Measurements from ENCODE around the gene TEX264.
"Not testable (repeated sequence)": the region's sequence is repeated elsewhere in the genome, so short reads cannot be mapped to it uniquely, and the experiment has no call there.

DNA sequence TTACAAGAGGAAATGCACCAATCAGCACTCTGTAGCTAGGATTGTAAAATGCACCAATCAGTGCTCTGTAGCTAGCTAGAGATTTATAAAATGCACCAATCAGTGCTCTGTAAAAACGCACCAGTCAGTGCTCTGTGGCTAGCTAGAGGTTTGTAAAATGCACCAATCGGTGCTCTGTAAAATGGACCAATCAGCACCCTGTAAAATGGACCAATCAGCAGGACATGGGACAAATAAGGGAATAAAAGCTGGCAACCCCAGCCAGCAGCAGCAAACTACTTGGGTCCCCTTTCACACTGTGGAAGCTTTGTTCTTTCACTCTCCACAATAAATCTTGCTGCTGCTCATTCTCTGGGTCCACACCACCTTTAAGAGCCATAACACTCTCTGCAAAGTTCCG, 71.3 kb downstream of the TEX264 start:
- TF ChIP-seq, protein P1, sequence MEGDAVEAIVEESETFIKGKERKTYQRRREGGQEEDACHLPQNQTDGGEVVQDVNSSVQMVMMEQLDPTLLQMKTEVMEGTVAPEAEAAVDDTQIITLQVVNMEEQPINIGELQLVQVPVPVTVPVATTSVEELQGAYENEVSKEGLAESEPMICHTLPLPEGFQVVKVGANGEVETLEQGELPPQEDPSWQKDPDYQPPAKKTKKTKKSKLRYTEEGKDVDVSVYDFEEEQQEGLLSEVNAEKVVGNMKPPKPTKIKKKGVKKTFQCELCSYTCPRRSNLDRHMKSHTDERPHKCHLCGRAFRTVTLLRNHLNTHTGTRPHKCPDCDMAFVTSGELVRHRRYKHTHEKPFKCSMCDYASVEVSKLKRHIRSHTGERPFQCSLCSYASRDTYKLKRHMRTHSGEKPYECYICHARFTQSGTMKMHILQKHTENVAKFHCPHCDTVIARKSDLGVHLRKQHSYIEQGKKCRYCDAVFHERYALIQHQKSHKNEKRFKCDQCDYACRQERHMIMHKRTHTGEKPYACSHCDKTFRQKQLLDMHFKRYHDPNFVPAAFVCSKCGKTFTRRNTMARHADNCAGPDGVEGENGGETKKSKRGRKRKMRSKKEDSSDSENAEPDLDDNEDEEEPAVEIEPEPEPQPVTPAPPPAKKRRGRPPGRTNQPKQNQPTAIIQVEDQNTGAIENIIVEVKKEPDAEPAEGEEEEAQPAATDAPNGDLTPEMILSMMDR (IDR thresholded peaks at IDR 0.05 in 8 of 11, conservative IDR thresholded peaks at IDR 0.05 in 3 of 11): not testable (repeated sequence)
- not testable (repeated sequence) for TF ChIP-seq POLR2A, POLR2AphosphoS5 (IDR thresholded peaks at IDR 0.05)
